Measurements from ENCODE around the gene TMEM240. TPM values are rescaled to one million over a fixed set of nuclear protein-coding genes. Genes with fewer than 3 reads are reported as not detected.

TMEM240 gene
- total RNA-seq (2014; rRNA removed; shearing (Covaris generic)) = 13.6 and 14.3 TPM in 2 replicates

- H3K27me3 ChIP-seq (ENCODE audit: control insufficient read depth, insufficient read depth, low read length) = no peaks in the 10 kb centered on the region
- peak within 1 kb of the TSS; percentile 63 for H3K4me3 ChIP-seq (ENCODE audit: insufficient read depth, low read depth, low read length)
- H3K36me3 ChIP-seq (replicated peaks; ENCODE audit: control insufficient read depth, insufficient read depth, low read length) = no peaks in the 10 kb centered on the region; the same call in none of the 2 replicates
- peak; percentile 99 for DNase-seq
Measured at GRCh38 chr1:1540090-1540817, at the start of gene TMEM240. TSS of gene TMEM240 (minus strand) at chr1:1540624. CDS start at chr1:1540346, 278 bp downstream.

GRCh38 chr1:1583347-1584010, 43.1 kb upstream of the TMEM240 start:
- DNase-seq = no peak
- no peaks in the 10 kb centered on the region; the same call in 1 of the 2 replicates for H3K27me3 ChIP-seq (ENCODE audit: control insufficient read depth, insufficient read depth, low read length)
- no peak overlapping the region for H3K4me3 ChIP-seq (ENCODE audit: insufficient read depth, low read depth, low read length)
- no peaks in the 10 kb centered on the region for H3K36me3 ChIP-seq (replicated peaks; ENCODE audit: control insufficient read depth, insufficient read depth, low read length)

- H3K4me3 ChIP-seq (ENCODE audit: insufficient read depth, low read depth, low read length) = no peak overlapping the region
- DNase-seq = no peak
- H3K27me3 ChIP-seq (ENCODE audit: control insufficient read depth, insufficient read depth, low read length) = no peaks in the 10 kb centered on the region; the same call in 1 of the 2 replicates
- H3K36me3 ChIP-seq (replicated peaks; ENCODE audit: control insufficient read depth, insufficient read depth, low read length) = no peaks in the 10 kb centered on the region
Measured at GRCh38 chr1:1582585-1583346, 42.3 kb upstream of the TMEM240 start.

GRCh38 chr1:1578371-1578940, 38.0 kb upstream of the TMEM240 start:
- Histone ChIP-seq H3K4me3 (ENCODE audit: insufficient read depth, low read depth, low read length) (no peak overlapping the region), H3K36me3 (replicated peaks; ENCODE audit: control insufficient read depth, insufficient read depth, low read length) (no peaks in the 10 kb centered on the region), H3K27me3 (ENCODE audit: control insufficient read depth, insufficient read depth, low read length) (no peaks in the 10 kb centered on the region; the same call in 1 of the 2 replicates)
- no peak for DNase-seq

GRCh38 chr1:1577367-1578011, 37.1 kb upstream of the TMEM240 start:
- no peak for DNase-seq

GRCh38 chr1:1574721-1575537, 34.5 kb upstream of the TMEM240 start, which contains the start of gene SSU72:
TSS of gene SSU72 (minus strand) at chr1:1574863. CDS start at chr1:1574557, 306 bp downstream.
- H3K27me3 ChIP-seq (ENCODE audit: control insufficient read depth, insufficient read depth, low read length) = no peaks in the 10 kb centered on the region; the same call in 1 of the 2 replicates
- peak; percentile 98 for DNase-seq
- H3K36me3 ChIP-seq (replicated peaks; ENCODE audit: control insufficient read depth, insufficient read depth, low read length) = no peaks in the 10 kb centered on the region
- peak within 1 kb of the TSS; percentile 100 for H3K4me3 ChIP-seq (ENCODE audit: insufficient read depth, low read depth, low read length)

More at GRCh38 chr1:1577367-1578011, 37.1 kb upstream of the TMEM240 start:
- no peaks in the 10 kb centered on the region for H3K36me3 ChIP-seq (replicated peaks; ENCODE audit: control insufficient read depth, insufficient read depth, low read length)
- no peak overlapping the region for H3K4me3 ChIP-seq (ENCODE audit: insufficient read depth, low read depth, low read length)
- no peaks in the 10 kb centered on the region; the same call in 1 of the 2 replicates for H3K27me3 ChIP-seq (ENCODE audit: control insufficient read depth, insufficient read depth, low read length)

- Histone ChIP-seq H3K36me3 (replicated peaks; ENCODE audit: control insufficient read depth, insufficient read depth, low read length) (no peaks in the 10 kb centered on the region; the same call in 1 of the 2 replicates), H3K4me3 (ENCODE audit: insufficient read depth, low read depth, low read length) (peak overlapping the region; percentile 100), H3K27me3 (ENCODE audit: control insufficient read depth, insufficient read depth, low read length) (no peaks in the 10 kb centered on the region; the same call in 1 of the 2 replicates)
- DNase-seq = peak; percentile 95
Measured at GRCh38 chr1:1573843-1574720, 33.7 kb upstream of the TMEM240 start.

GRCh38 chr1:1569341-1569740, 28.9 kb upstream of the TMEM240 start:
- Histone ChIP-seq H3K36me3 (replicated peaks; ENCODE audit: control insufficient read depth, insufficient read depth, low read length) (peaks cover 3% of the 10 kb centered on the region), H3K27me3 (ENCODE audit: control insufficient read depth, insufficient read depth, low read length) (no peaks in the 10 kb centered on the region), H3K4me3 (ENCODE audit: insufficient read depth, low read depth, low read length) (no peak overlapping the region)
- no peak for DNase-seq

GRCh38 chr1:1567891-1568291, 27.5 kb upstream of the TMEM240 start:
- Histone ChIP-seq H3K27me3 (ENCODE audit: control insufficient read depth, insufficient read depth, low read length) (no peaks in the 10 kb centered on the region), H3K4me3 (ENCODE audit: insufficient read depth, low read depth, low read length) (no peak overlapping the region), H3K36me3 (replicated peaks; ENCODE audit: control insufficient read depth, insufficient read depth, low read length) (peaks cover 13% of the 10 kb centered on the region)
- DNase-seq = peak; percentile 57

- DNase-seq = no peak
- Histone ChIP-seq H3K36me3 (replicated peaks; ENCODE audit: control insufficient read depth, insufficient read depth, low read length) (peaks cover 18% of the 10 kb centered on the region), H3K27me3 (ENCODE audit: control insufficient read depth, insufficient read depth, low read length) (no peaks in the 10 kb centered on the region), H3K4me3 (ENCODE audit: insufficient read depth, low read depth, low read length) (no peak overlapping the region)
Measured at GRCh38 chr1:1567152-1567875, 26.9 kb upstream of the TMEM240 start.

GRCh38 chr1:1565340-1565739, 24.9 kb upstream of the TMEM240 start:
- Histone ChIP-seq H3K4me3 (ENCODE audit: insufficient read depth, low read depth, low read length) (no peak overlapping the region), H3K36me3 (replicated peaks; ENCODE audit: control insufficient read depth, insufficient read depth, low read length) (peaks cover 22% of the 10 kb centered on the region), H3K27me3 (ENCODE audit: control insufficient read depth, insufficient read depth, low read length) (no peaks in the 10 kb centered on the region)
- DNase-seq = no peak

- no peak for DNase-seq
- Histone ChIP-seq H3K36me3 (replicated peaks; ENCODE audit: control insufficient read depth, insufficient read depth, low read length) (peaks cover 22% of the 10 kb centered on the region), H3K27me3 (ENCODE audit: control insufficient read depth, insufficient read depth, low read length) (no peaks in the 10 kb centered on the region), H3K4me3 (ENCODE audit: insufficient read depth, low read depth, low read length) (no peak overlapping the region)
Measured at GRCh38 chr1:1564268-1564667, 23.8 kb upstream of the TMEM240 start.

Data from H7 (cell line).